HepG2 (cell line): Measurements from ENCODE around the gene ZFR. TPM values are rescaled to one million over a fixed set of nuclear protein-coding genes. Genes with fewer than 3 reads are reported as not detected.

ENCODE experiments used
- ASH2L ChIP-seq: fragments of 300-600, 200-600 bp; sonication (generic); IDR thresholded peaks from 2 replicates; pipeline ENCODE4 v1.7.0; 2017; ENCODE audit warnings: low read depth, mild to moderate bottlenecking, moderate library complexity, mixed read lengths, low read length; ENCODE audit not compliant: insufficient read length
- ATF3 ChIP-seq: sonication (generic); formaldehyde crosslinking; IDR thresholded peaks from 2 replicates; pipeline ENCODE4 v1.4.0; 2020; ENCODE audit warnings: missing genetic modification reagents
- CREB1 ChIP-seq, 2 experiments: fragments of 450-650 bp in 1 of 2; IDR thresholded peaks; 2 replicates each; pipeline ENCODE4 v1.6.1; 2016 to 2017; ENCODE audit warnings: control low read depth in 1 of 2, mild to moderate bottlenecking in 1 of 2, missing compliant biosample characterization in 1 of 2, missing genetic modification characterization in 1 of 2
- EP300 ChIP-seq, 3 experiments: sonication (generic) in 1 of 3; formaldehyde crosslinking in 1 of 3; IDR thresholded peaks; 2 replicates each; pipeline versions ENCODE4 v1.5.1 to v1.6.1; 2011 to 2020; ENCODE audit warnings: low read depth in 2 of 3, low read length in 2 of 3, borderline replicate concordance in 1 of 3, improper control_type of control experiment in 1 of 3, mild to moderate bottlenecking in 1 of 3, missing genetic modification reagents in 1 of 3, moderate library complexity in 1 of 3
- KLF11 ChIP-seq: IDR thresholded peaks from 2 replicates; pipeline ENCODE4 v1.6.1; 2016; ENCODE audit warnings: missing compliant biosample characterization
- MIER3 ChIP-seq: IDR thresholded peaks from 2 replicates; pipeline ENCODE4 v1.6.1; 2016; ENCODE audit warnings: missing compliant biosample characterization, borderline replicate concordance
- NONO ChIP-seq, 2 experiments: fragments of 450-650 bp in 1 of 2; sonication (generic) in 1 of 2; formaldehyde crosslinking in 1 of 2; IDR thresholded peaks in 1 of 2; conservative IDR thresholded peaks in 1 of 2; 2 replicates each; pipeline versions ENCODE4 v1.6.1 to v1.8.0; 2017 to 2022; ENCODE audit warnings: mild to moderate bottlenecking in 1 of 2, missing genetic modification reagents in 1 of 2, moderate library complexity in 1 of 2
- NR2F6 ChIP-seq, 2 experiments: IDR thresholded peaks; 2 replicates each; pipeline ENCODE4 v1.6.1; 2016; ENCODE audit warnings: antibody characterized with exemption in 1 of 2, mild to moderate bottlenecking in 1 of 2
- POLR2G ChIP-seq: fragments of 200-400 bp; formaldehyde crosslinking; IDR thresholded peaks from 2 replicates; pipeline ENCODE4 v1.6.1; 2018; ENCODE audit warnings: mild to moderate bottlenecking, low read depth, low read length, moderate library complexity
- SOX13 ChIP-seq, 3 experiments: fragments of 450-650 bp in 1 of 3; sonication (generic) in 1 of 3; formaldehyde crosslinking in 1 of 3; IDR thresholded peaks in 2 of 3; conservative IDR thresholded peaks in 1 of 3; 2 replicates each; pipeline versions ENCODE4 v1.5.0 to v1.6.1; 2016 to 2020; ENCODE audit warnings: antibody characterized with exemption in 1 of 3, mild to moderate bottlenecking in 1 of 3, missing compliant biosample characterization in 1 of 3, missing genetic modification reagents in 1 of 3, moderate library complexity in 1 of 3
- SOX6 ChIP-seq, 2 experiments: fragments of 450-650 bp in 1 of 2; sonication (generic) in 1 of 2; formaldehyde crosslinking in 1 of 2; IDR thresholded peaks; 2 replicates each; pipeline versions ENCODE4 v1.4.0 to v1.6.1; 2017 to 2020; ENCODE audit warnings: antibody characterized with exemption in 1 of 2, mild to moderate bottlenecking in 1 of 2, missing genetic modification reagents in 1 of 2
- SP5 ChIP-seq: IDR thresholded peaks from 2 replicates; pipeline ENCODE4 v1.6.1; 2016; ENCODE audit warnings: low read depth, borderline replicate concordance
- TCF12 ChIP-seq, 2 experiments: fragments of 450-650 bp in 1 of 2; sonication (generic) in 1 of 2; formaldehyde crosslinking in 1 of 2; IDR thresholded peaks; 2 replicates each; pipeline versions ENCODE4 v1.6.1 to v1.8.0; 2017 to 2022; ENCODE audit warnings: antibody characterized with exemption in 1 of 2, mild to moderate bottlenecking in 1 of 2, missing genetic modification reagents in 1 of 2, moderate library complexity in 1 of 2
- THAP8 ChIP-seq: sonication (generic); formaldehyde crosslinking; IDR thresholded peaks from 2 replicates; pipeline ENCODE4 v1.5.1; 2020; ENCODE audit warnings: missing genetic modification reagents, mild to moderate bottlenecking, borderline replicate concordance
- YY1 ChIP-seq: IDR thresholded peaks from 2 replicates; pipeline ENCODE4 v1.6.1; 2011; ENCODE audit warnings: low read length, low read depth, moderate library complexity, mild to moderate bottlenecking; ENCODE audit not compliant: insufficient read depth, insufficient replicate concordance
- ZFP90 ChIP-seq: sonication (generic); formaldehyde crosslinking; IDR thresholded peaks from 2 replicates; pipeline ENCODE4 v1.8.0; 2022; ENCODE audit warnings: missing genetic modification reagents, mild to moderate bottlenecking, inconsistent platforms, borderline replicate concordance
- ZNF12 ChIP-seq: sonication (generic); formaldehyde crosslinking; IDR thresholded peaks from 2 replicates; pipeline ENCODE4 v1.5.0; 2020; ENCODE audit warnings: missing genetic modification reagents
- ZNF264 ChIP-seq: sonication (generic); formaldehyde crosslinking; IDR thresholded peaks from 2 replicates; pipeline ENCODE4 v1.4.0; 2020; ENCODE audit warnings: missing genetic modification reagents
- ZNF292 ChIP-seq: sonication (generic); formaldehyde crosslinking; IDR thresholded peaks from 2 replicates; pipeline ENCODE4 v1.8.1; 2022; ENCODE audit warnings: mild to moderate bottlenecking, low read depth, missing genetic modification reagents, borderline replicate concordance
- ZNF446 ChIP-seq: sonication (generic); formaldehyde crosslinking; IDR thresholded peaks from 2 replicates; pipeline ENCODE4 v1.5.0; 2020; ENCODE audit warnings: mild to moderate bottlenecking, missing genetic modification reagents
- ZNF746 ChIP-seq: sonication (generic); formaldehyde crosslinking; IDR thresholded peaks from 2 replicates; pipeline ENCODE4 v1.8.0; 2022; ENCODE audit warnings: mild to moderate bottlenecking, missing genetic modification reagents
- ZNF747 ChIP-seq: sonication (generic); formaldehyde crosslinking; IDR thresholded peaks from 2 replicates; pipeline ENCODE4 v1.8.1; 2023; ENCODE audit warnings: missing genetic modification reagents, mild to moderate bottlenecking, borderline replicate concordance
- polyA plus RNA-seq, 8 experiments: library from polyadenylated mRNA; depleted of rRNA in 3 of 8; stranded (reverse) in 7 of 8; unstranded in 1 of 8; fragments of >200 nt; fragmentation: Illumina TruSeq in 4 of 8; extraction: Trizol in 4 of 8; gene quantifications; 2 replicates each; pipeline versions ENCODE4 v1.2.1 to v1.2.3, GENCODE V29; 2011 to 2016; ENCODE audit warnings: low read depth in 4 of 8, missing spikeins in 1 of 8, mixed read lengths in 1 of 8; ENCODE audit not compliant: insufficient read depth in 1 of 8
- total RNA-seq, 5 experiments: library from RNA; depleted of rRNA; stranded (reverse); fragments of >200 nt; fragmentation: Illumina TruSeq; extraction: Trizol; gene quantifications; 2 replicates each; pipeline ENCODE4 v1.2.3, GENCODE V29; 2016; ENCODE audit warnings: low read depth in 1 of 5
- TF ChIP-seq, protein P1 (sequence below): IDR thresholded peaks from 2 replicates; pipeline ENCODE4 v1.6.1; 2012; ENCODE audit warnings: inconsistent platforms
- TF ChIP-seq, protein P2 (sequence below): IDR thresholded peaks from 2 replicates; pipeline ENCODE4 v1.6.1; 2018; ENCODE audit warnings: missing genetic modification reagents, mild to moderate bottlenecking, missing compliant biosample characterization

ZFR gene
- total and polyA plus RNA-seq, 2 of the 13 experiments (the other 11 are each of a cell fraction or from before 2014, with no cell fraction given), result 89.0 to 92.8 TPM

DNA sequence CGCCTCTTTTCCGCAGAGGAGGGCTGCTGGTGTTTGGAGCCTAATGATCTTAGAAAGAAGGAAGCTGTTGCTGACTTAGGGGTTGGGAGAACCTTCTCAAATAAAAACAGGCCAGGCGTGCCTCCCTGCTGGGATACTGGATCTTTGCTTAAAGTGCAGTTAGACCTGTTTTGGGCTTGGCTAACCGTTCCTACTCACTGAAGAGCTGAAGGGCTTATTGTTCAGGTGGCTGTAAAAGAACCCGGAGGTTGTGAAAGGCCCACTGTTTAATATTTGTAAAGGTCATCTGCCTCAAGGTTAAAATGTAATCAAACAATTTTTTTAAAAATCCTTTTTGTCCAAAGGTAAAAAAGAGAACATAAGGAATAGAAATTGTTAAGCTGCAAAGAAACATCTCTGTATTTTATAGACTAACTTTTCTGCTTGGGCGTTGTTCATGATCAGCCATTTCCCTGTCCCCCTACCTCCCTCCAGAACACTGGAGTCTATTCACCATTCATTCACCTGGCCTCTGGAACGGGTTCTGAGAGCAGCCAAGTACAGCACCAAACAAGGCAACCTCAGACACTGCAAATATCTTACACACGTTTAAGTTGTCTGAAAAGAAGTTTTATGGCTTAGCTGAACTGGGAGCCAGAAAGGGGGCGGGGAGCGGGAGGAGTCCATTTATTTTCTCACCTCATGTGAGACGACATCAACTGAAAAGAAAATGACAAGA lies 113.2 kb downstream of the ZFR start (continued):
- TF ChIP-seq THAP8, result peak; percentile 44; the same call in 1 of the 2 replicates
- no peak for TF ChIP-seq ZNF747
- TF ChIP-seq MIER3, result peak; percentile 33; the same call in 1 of the 2 replicates
- peak; percentile 43; the same call in 1 of the 2 replicates for TF ChIP-seq ZNF292 (CRISPR knock-in tag)
- TF ChIP-seq, protein P1, sequence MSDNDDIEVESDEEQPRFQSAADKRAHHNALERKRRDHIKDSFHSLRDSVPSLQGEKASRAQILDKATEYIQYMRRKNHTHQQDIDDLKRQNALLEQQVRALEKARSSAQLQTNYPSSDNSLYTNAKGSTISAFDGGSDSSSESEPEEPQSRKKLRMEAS, result peak; percentile 38; the same call in 1 of the 2 replicates
- 0 out of 2 replicates have a peak, but pooled peaks have one; percentile 7 for TF ChIP-seq ZNF12
- TF ChIP-seq KLF11, result no peak
- TF ChIP-seq SOX6 (IDR thresholded peaks at IDR 0.05), result no peak
- TF ChIP-seq SOX6 (CRISPR knock-in tag; IDR thresholded peaks at IDR 0.05), result peak; percentile 84
- no peak for TF ChIP-seq TCF12 (IDR thresholded peaks at IDR 0.05)
- TF ChIP-seq TCF12 (CRISPR knock-in tag; IDR thresholded peaks at IDR 0.05), result 0 out of 2 replicates have a peak, but pooled peaks have one; percentile 54
- no peak for TF ChIP-seq NONO (IDR thresholded peaks at IDR 0.05)
- TF ChIP-seq NONO (CRISPR knock-in tag; conservative IDR thresholded peaks at IDR 0.05), result 0 out of 2 replicates have a peak, but pooled peaks have one; percentile 42
- TF ChIP-seq NR2F6 (IDR thresholded peaks at IDR 0.05), result peak; percentile 73
- peak; percentile 67; the same call in 1 of the 2 replicates for TF ChIP-seq NR2F6 (CRISPR knock-in tag; IDR thresholded peaks at IDR 0.05)
- peak; percentile 52; the same call in 1 of the 2 replicates for TF ChIP-seq SP5 (CRISPR knock-in tag)
- TF ChIP-seq ZNF746 (CRISPR knock-in tag), result 0 out of 2 replicates have a peak, but pooled peaks have one; percentile 16
- no peak for TF ChIP-seq ZFP90 (CRISPR knock-in tag)
- TF ChIP-seq ATF3 (CRISPR knock-in tag), result no peak
- peak; percentile 83 for TF ChIP-seq ASH2L
- no peak for TF ChIP-seq SOX13 (IDR thresholded peaks at IDR 0.05)
- TF ChIP-seq SOX13 (CRISPR knock-in tag; conservative IDR thresholded peaks at IDR 0.05 in 1 of 2, IDR thresholded peaks at IDR 0.05 in 1 of 2), result peak in 1 of 2 experiments; percentile 51; a peak in 1 of 4 replicates
- peak in 1 of 2 experiments; percentile 88; a peak in 2 of 4 replicates for TF ChIP-seq EP300 (IDR thresholded peaks at IDR 0.05; ENCODE audit: low read depth in 2 of 2, low read length in 2 of 2)
- peak; percentile 34; the same call in 1 of the 2 replicates for TF ChIP-seq EP300 (CRISPR knock-in tag; IDR thresholded peaks at IDR 0.05; ENCODE audit: borderline replicate concordance)
- peak; percentile 5 for TF ChIP-seq YY1
- TF ChIP-seq POLR2G, result peak; percentile 62
- TF ChIP-seq, protein P2, sequence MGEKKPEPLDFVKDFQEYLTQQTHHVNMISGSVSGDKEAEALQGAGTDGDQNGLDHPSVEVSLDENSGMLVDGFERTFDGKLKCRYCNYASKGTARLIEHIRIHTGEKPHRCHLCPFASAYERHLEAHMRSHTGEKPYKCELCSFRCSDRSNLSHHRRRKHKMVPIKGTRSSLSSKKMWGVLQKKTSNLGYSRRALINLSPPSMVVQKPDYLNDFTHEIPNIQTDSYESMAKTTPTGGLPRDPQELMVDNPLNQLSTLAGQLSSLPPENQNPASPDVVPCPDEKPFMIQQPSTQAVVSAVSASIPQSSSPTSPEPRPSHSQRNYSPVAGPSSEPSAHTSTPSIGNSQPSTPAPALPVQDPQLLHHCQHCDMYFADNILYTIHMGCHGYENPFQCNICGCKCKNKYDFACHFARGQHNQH, result peak; percentile 41; the same call in 1 of the 2 replicates
- no peak for TF ChIP-seq ZNF446 (CRISPR knock-in tag)
- TF ChIP-seq ZNF264 (CRISPR knock-in tag), result peak; percentile 71; the same call in 1 of the 2 replicates
- TF ChIP-seq CREB1 (IDR thresholded peaks at IDR 0.05), result no peak
- TF ChIP-seq CREB1 (CRISPR knock-in tag; IDR thresholded peaks at IDR 0.05), result peak; percentile 51
